Inflammatory macrophage treated with lipopolysaccharide for 1 hour (primary cell): ENCODE results near the gene SNURF.
"Not testable (repeated sequence)": the region's sequence is repeated elsewhere in the genome, so short reads cannot be mapped to it uniquely, and the experiment has no call there.

Source experiments
- DNase-seq, 2 donors: peaks; one replicate each; pipeline ENCODE4 v3.0.0-alpha.2; 2020 to 2022

Gene SNURF

DNA sequence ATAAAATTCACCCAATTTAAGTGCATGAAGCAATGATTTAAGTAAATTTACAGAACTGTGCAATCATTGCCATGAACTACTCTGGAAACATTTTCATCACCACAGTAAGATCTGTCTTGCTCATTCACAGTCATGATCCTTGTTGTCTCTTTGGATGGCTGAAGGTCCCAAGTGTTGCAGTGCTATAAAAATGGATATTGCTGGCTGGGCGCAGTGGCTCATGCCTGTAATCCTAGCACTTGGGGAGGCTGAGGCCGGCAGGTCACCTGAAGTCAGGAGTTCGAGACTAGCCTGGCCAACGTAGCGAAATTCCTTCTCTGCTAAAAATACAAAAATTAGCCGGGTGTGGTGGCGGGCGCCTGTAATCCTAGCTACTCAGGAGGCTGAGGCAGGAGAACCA, 17.0 kb downstream of the SNURF start:
- no peak for DNase-seq

GRCh38 chr15:24972707-24973106, 17.9 kb downstream of the SNURF start:
- DNase-seq = not testable (repeated sequence)

DNA sequence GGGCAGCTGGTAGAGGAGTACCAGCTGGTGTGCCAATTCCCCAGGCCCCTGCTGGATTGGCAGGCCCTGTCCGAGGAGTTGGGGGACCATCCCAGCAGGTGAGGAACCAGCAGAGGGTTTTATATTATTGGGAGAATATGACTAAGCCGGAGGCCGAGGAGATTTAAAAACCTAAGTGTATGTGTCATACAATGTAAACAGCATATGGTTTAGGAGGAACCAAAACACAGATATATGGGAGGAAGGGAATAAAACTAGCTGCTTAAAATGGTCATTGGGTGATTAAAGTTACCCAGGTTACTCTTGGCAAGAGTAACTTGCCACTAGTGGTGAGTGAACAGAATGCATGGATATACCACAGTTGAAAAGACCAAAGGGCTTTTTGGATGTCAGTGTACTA, 22.1 kb downstream of the SNURF start:
- DNase-seq = no peak

DNA sequence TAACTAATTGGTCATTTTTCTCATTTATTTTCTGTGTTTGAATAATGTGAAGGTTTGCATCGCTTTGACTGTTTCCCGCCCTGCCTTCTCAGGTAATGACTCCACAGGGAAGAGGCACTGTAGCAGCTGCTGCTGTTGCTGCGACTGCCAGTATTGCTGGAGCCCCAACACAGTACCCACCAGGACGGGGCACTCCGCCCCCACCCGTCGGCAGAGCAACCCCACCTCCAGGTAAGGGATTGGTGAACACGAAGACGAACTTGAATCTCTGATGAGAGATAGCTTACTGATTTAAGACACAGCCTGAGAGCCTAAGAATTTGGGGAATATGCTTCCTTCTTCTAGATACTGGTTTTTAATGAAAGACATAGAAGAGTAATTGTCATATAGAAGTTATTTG, 22.9 kb downstream of the SNURF start:
- DNase-seq = no peak

DNA sequence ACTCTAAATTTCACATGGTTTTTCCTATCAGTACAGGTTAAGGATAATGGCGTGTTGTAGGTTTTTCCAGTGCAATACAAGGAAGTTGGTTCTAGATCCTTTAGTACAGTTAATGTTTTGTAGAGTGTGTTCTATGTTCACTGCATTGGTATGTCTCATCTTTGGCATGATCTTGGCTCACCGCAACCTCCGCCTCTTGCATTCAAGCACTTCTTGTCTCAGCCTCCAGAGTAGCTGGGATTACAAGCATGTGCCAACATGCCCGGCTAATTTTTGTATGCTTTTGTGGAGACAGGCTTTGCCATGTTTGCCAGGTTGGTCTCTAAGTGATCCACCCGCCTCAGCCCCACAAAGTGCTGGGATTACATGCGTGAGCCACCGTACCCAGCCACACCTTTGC, 30.4 kb downstream of the SNURF start:
- DNase-seq = no peak

- no peak for DNase-seq
Measured at GRCh38 chr15:24986653-24987052, 31.9 kb downstream of the SNURF start.
